Upper lobe of right lung (tissue), 1 donor: Measurements from ENCODE around the gene KLHL11. TPM values are rescaled to one million over a fixed set of nuclear protein-coding genes. Genes with fewer than 3 reads are reported as not detected.
A peak's percentile ranks its signal among the peaks of the same experiment; 100 is the strongest.

Source experiments
- ATAC-seq: fragments of 200-7000 bp; cut with Tn5 transposase; one replicate; pipeline ENCODE4 v1.9.1; 2020; ENCODE audit warnings: mild to moderate bottlenecking, moderate library complexity
- DNase-seq: peaks from one replicate; pipeline ENCODE4 v3.0.0-alpha.2; 2020
- H3K27ac ChIP-seq: fragments of 200-600 bp; one replicate; pipeline ENCODE4 v1.8.0; 2022
- H3K27me3 ChIP-seq: fragments of 200-600 bp; one replicate; pipeline ENCODE4 v1.8.0; 2022; ENCODE audit warnings: mild to moderate bottlenecking
- H3K36me3 ChIP-seq: fragments of 200-600 bp; one replicate; pipeline ENCODE4 v1.8.0; 2022
- H3K4me1 ChIP-seq: fragments of 200-600 bp; one replicate; pipeline ENCODE4 v1.8.0; 2022
- H3K4me3 ChIP-seq: fragments of 200-600 bp; one replicate; pipeline ENCODE4 v1.8.0; 2022; ENCODE audit warnings: mild to moderate bottlenecking
- H3K9me3 ChIP-seq: fragments of 200-600 bp; one replicate; pipeline ENCODE4 v1.8.0; 2022
- CTCF ChIP-seq: fragments of 200-600 bp; IDR thresholded peaks from one replicate; pipeline ENCODE4 v1.8.0; 2022; ENCODE audit warnings: antibody characterized with exemption
- intact Hi-C: fragments of 100-400 bp; cut with DNase I; formaldehyde crosslinking; loops from one replicate; pipeline ENCODE4 v1.11.0; 2022
- total RNA-seq: library from RNA; stranded (reverse); fragmentation: NEBNext Ultra II Directional; extraction: Animal tissue kit (Norgen Biotek cat#: 25700); gene quantifications from one replicate; pipeline ENCODE4 v1.2.1, GENCODE V29; 2021
- donor health status: DM: no; HTN: yes; CAD: no; lungs with severe emphysema.

KLHL11 gene
- total RNA-seq, 1 donor from 2014 or later = 12.6 TPM

GRCh38 chr17:41813152-41813680, 52.0 kb downstream of the KLHL11 start:
- H3K4me3 ChIP-seq = peak overlapping the region; percentile 69
- intact Hi-C loops = no loop called here
- TF ChIP-seq CTCF = no peak
- peaks cover 25% of the 10 kb centered on the region for H3K4me1 ChIP-seq
- no peaks in the 10 kb centered on the region for H3K36me3 ChIP-seq
- H3K27me3 ChIP-seq = no peaks in the 10 kb centered on the region
- no peak for ATAC-seq
- H3K9me3 ChIP-seq = no peaks in the 10 kb centered on the region
- no peak for DNase-seq
- peak overlapping the region; percentile 20 for H3K27ac ChIP-seq

GRCh38 chr17:41812381-41813151, 52.7 kb downstream of the KLHL11 start, which contains the start of gene FKBP10:
FKBP10 (plus strand) TSS chr17:41813004; CDS start chr17:41813035, 31 bp downstream.
- Histone ChIP-seq H3K4me3 (peak within 1 kb of the TSS; percentile 69), H3K36me3 (no peaks in the 10 kb centered on the region), H3K9me3 (no peaks in the 10 kb centered on the region), H3K27me3 (no peaks in the 10 kb centered on the region), H3K4me1 (peaks cover 25% of the 10 kb centered on the region), H3K27ac (peak within 1 kb of the TSS; percentile 72)
- DNase-seq (peak; percentile 73), ATAC-seq (no peak)
- no peak for TF ChIP-seq CTCF
- intact Hi-C loops = no loop called here

- peak; percentile 90 for DNase-seq
These were observed 53.5 kb downstream of the KLHL11 start, which contains the start of gene P3H4 for GRCh38 chr17:41811549-41812380. P3H4 (minus strand) TSS chr17:41811949; CDS start chr17:41811915, 34 bp downstream.

GRCh38 chr17:41810659-41811548, 54.3 kb downstream of the KLHL11 start:
- Histone ChIP-seq H3K9me3 (no peaks in the 10 kb centered on the region), H3K27me3 (no peaks in the 10 kb centered on the region), H3K27ac (peak overlapping the region; percentile 72), H3K4me3 (peak overlapping the region; percentile 69), H3K4me1 (peaks cover 25% of the 10 kb centered on the region), H3K36me3 (no peaks in the 10 kb centered on the region)
- no peak for TF ChIP-seq CTCF
- peak; percentile 71 for DNase-seq
- intact Hi-C loops = no loop called here
- ATAC-seq = peak; percentile 50

More at GRCh38 chr17:41811549-41812380, 53.5 kb downstream of the KLHL11 start, which contains the start of gene P3H4:
- Histone ChIP-seq H3K27me3 (no peaks in the 10 kb centered on the region), H3K27ac (peak within 1 kb of the TSS; percentile 72), H3K4me3 (peak within 1 kb of the TSS; percentile 69), H3K4me1 (peaks cover 25% of the 10 kb centered on the region), H3K9me3 (no peaks in the 10 kb centered on the region), H3K36me3 (no peaks in the 10 kb centered on the region)
- intact Hi-C loops = no loop called here
- TF ChIP-seq CTCF = peak; percentile 70
- ATAC-seq = peak; percentile 93
